Right lobe of liver (tissue), 6 donors: Measurements from ENCODE around the gene PGM1. TPM values are rescaled to one million over a fixed set of nuclear protein-coding genes. Genes with fewer than 3 reads are reported as not detected.
A peak's percentile ranks its signal among the peaks of the same experiment; 100 is the strongest.

Experiments
- ATAC-seq, 4 donors: fragments of 200-7000 bp; cut with Tn5 transposase; one replicate each; pipeline ENCODE4 v1.9.1; 2020; ENCODE audit warnings: mild to moderate bottlenecking in 4 of 4, moderate library complexity in 4 of 4
- DNase-seq, 3 donors: peaks; one replicate each; pipeline ENCODE4 v3.0.0-alpha.2; 2020
- H3K27ac ChIP-seq, 3 donors: fragments of 200-600 bp; one replicate each; pipeline ENCODE4 v1.8.0; 2022
- H3K27me3 ChIP-seq, 2 donors: fragments of 200-600 bp; one replicate each; pipeline ENCODE4 v1.8.0; 2022
- H3K36me3 ChIP-seq, 4 donors: fragments of 200-600 bp; sonication (generic) in 1 of 4; one replicate each; pipeline versions ENCODE4 v1.5.1 to v1.8.0; 2017 to 2022; ENCODE audit warnings: control low read depth in 1 of 4
- H3K4me1 ChIP-seq, 4 donors: fragments of 200-600 bp; sonication (generic) in 1 of 4; one replicate each; pipeline versions ENCODE4 v1.5.1 to v1.8.0; 2017 to 2022; ENCODE audit warnings: control low read depth in 1 of 4
- H3K4me3 ChIP-seq, 3 donors: fragments of 200-600 bp; one replicate each; pipeline ENCODE4 v1.8.0; 2022
- H3K9me3 ChIP-seq, 4 donors: fragments of 200-600 bp; sonication (generic) in 1 of 4; one replicate each; pipeline versions ENCODE4 v1.5.1 to v1.8.0; 2017 to 2022; ENCODE audit warnings: control low read depth in 1 of 4
- POLR2A ChIP-seq: fragments of 450-650 bp; IDR thresholded peaks from one replicate; pipeline ENCODE4 v1.6.1; 2017; ENCODE audit warnings: antibody characterized with exemption, mild to moderate bottlenecking
- WGBS: methylation state at CpG from one replicate; pipeline ENCODE4 v1.1.6; 2018; ENCODE audit warnings: low coverage, low lambda C conversion rate; ENCODE audit not compliant: insufficient coverage; ENCODE audit errors: missing lambda C conversion rate; 5-methylcytosine and 5-hydroxymethylcytosine counted together
- intact Hi-C, 2 donors: fragments of 100-400 bp; cut with DNase I; formaldehyde crosslinking; loops; one replicate each; pipeline versions ENCODE4 v1.11.2 to v1.14.1; 2022
- total RNA-seq, 6 experiments: library from RNA; depleted of rRNA in 2 of 6; stranded (reverse); fragments of >200 nt in 2 of 6; fragmentation: NEBNext Ultra II Directional in 3 of 6; extraction: Animal tissue kit (Norgen Biotek cat#: 25700) in 3 of 6; gene quantifications; one replicate each; pipeline versions ENCODE4 v1.1.0 to v1.2.4, GENCODE V29; 2016 to 2023
- TF ChIP-seq, protein P1 (sequence below), 4 donors: fragments of 200-600 bp in 3 of 4; fragments of 450-650 bp in 1 of 4; IDR thresholded peaks; one replicate each; pipeline versions ENCODE4 v1.5.1 to v1.8.0; 2016 to 2022; ENCODE audit warnings: antibody characterized with exemption in 4 of 4, mild to moderate bottlenecking in 2 of 4
- donor health status: DM: no; HTN: yes; CAD: no.
- donor health status: DM: no; HTN: no; CAD: no.
- donor health status: DM: no; HTN: no; CAD: no.
- donor health status: DM: no; HTN: yes; CAD: no.
- donor health status: DM: no; HTN: yes; CAD: no.

Gene PGM1
- total RNA-seq, 6 experiments from 2014 or later: 127 to 220 (median 157) TPM

GRCh38 chr1:63665824-63666223, 72.6 kb downstream of the PGM1 start:
- intact Hi-C loops: no loop called here
- WGBS: 62% methylated on average over 3 of the region's 3 CpGs
- ATAC-seq (no peak), DNase-seq (no peak)
- Histone ChIP-seq H3K27ac (no peak overlapping the region), H3K4me3 (no peak overlapping the region), H3K4me1 (no peaks in the 10 kb centered on the region), H3K9me3 (no peaks in the 10 kb centered on the region), H3K36me3 (no peaks in the 10 kb centered on the region), H3K27me3 (no peaks in the 10 kb centered on the region)
- no peak for TF ChIP-seq POLR2A
- TF ChIP-seq, protein P1, sequence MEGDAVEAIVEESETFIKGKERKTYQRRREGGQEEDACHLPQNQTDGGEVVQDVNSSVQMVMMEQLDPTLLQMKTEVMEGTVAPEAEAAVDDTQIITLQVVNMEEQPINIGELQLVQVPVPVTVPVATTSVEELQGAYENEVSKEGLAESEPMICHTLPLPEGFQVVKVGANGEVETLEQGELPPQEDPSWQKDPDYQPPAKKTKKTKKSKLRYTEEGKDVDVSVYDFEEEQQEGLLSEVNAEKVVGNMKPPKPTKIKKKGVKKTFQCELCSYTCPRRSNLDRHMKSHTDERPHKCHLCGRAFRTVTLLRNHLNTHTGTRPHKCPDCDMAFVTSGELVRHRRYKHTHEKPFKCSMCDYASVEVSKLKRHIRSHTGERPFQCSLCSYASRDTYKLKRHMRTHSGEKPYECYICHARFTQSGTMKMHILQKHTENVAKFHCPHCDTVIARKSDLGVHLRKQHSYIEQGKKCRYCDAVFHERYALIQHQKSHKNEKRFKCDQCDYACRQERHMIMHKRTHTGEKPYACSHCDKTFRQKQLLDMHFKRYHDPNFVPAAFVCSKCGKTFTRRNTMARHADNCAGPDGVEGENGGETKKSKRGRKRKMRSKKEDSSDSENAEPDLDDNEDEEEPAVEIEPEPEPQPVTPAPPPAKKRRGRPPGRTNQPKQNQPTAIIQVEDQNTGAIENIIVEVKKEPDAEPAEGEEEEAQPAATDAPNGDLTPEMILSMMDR (IDR thresholded peaks at IDR 0.05): no peak

DNA sequence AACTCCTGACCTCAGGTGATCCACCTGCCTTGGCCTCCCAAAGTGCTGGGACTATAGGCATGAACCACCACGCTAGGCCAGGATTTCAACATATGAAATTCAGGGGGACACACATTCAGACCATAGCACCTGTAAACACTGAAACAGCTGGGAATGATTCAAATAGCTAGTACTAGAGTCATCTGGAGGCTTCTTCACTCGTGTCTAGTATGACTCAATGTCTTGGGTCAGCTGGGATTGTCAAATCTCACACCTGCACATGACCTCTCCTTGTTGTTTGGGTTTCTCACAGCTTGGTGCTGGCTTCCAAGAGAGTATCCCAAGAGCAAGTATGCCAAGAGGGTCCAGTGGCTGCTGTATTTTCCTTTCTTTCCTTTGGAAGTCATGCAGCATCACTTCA, 75.1 kb downstream of the PGM1 start:
- intact Hi-C loops: no loop called here

DNA sequence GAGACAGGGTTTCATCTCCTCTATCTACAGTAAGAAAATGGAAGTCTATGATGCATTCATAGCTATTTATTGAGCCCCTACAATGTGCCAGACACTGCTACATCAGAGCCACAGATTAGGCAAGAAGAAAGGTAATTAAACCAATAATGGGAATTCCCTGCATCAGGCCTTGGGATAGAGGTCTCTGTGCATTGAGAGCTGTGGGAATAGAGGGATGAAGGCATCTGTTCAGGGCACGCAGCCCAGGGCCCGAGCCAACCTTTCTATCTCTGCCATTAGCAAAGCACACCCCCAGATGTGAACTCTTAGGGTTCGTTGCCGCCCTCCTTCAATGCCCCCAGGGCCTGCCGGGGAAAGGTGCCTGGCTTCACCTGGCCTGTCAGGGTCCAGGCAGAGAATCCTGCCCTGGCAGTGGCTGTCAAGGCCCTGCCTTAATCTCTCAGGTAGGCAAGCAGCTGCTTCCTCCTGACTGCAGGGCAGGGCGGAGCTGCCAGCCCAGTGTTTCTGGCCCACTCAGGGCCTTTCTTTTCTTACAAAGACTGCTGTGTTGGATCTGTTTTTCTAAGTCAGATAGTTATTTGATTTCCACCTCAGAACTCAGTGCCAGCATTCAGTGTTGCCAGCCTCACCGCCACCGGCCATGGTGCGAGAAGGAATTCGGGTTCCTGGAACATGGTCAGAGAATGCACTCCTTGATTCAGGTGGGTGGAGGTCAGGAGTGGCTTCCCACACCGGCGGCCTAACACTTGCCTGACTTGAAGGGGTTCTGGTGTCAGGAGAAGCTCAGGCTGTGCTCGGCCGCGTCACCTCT, 76.1 kb downstream of the PGM1 start:
- no peak for TF ChIP-seq POLR2A
- TF ChIP-seq, protein P1 (IDR thresholded peaks at IDR 0.05): no peak
- Histone ChIP-seq H3K36me3 (no peaks in the 10 kb centered on the region), H3K4me1 (peaks cover 0 to under 1% (median 0%) of the 10 kb centered on the region in 4 donors), H3K9me3 (no peaks in the 10 kb centered on the region), H3K27me3 (no peaks in the 10 kb centered on the region), H3K4me3 (no peak overlapping the region), H3K27ac (no peak overlapping the region)
- 94% methylated on average over 3 of the region's 15 CpGs for WGBS
- intact Hi-C loops: no loop called here
- ATAC-seq (peak in 1 of 4 donors; percentile 8), DNase-seq (no peak)

More for the DNA sequence above, 75.1 kb downstream of the PGM1 start:
- TF ChIP-seq, protein P1 (IDR thresholded peaks at IDR 0.05): no peak
- TF ChIP-seq POLR2A: no peak
- 83% methylated on average over 2 of the region's 2 CpGs for WGBS
- no peak overlapping the region for H3K27ac ChIP-seq
- H3K36me3 ChIP-seq: no peaks in the 10 kb centered on the region
- ATAC-seq: no peak
- no peak for DNase-seq
- no peak overlapping the region for H3K4me3 ChIP-seq
- H3K27me3 ChIP-seq: no peaks in the 10 kb centered on the region
- H3K4me1 ChIP-seq: no peaks in the 10 kb centered on the region
- H3K9me3 ChIP-seq: no peaks in the 10 kb centered on the region

DNA sequence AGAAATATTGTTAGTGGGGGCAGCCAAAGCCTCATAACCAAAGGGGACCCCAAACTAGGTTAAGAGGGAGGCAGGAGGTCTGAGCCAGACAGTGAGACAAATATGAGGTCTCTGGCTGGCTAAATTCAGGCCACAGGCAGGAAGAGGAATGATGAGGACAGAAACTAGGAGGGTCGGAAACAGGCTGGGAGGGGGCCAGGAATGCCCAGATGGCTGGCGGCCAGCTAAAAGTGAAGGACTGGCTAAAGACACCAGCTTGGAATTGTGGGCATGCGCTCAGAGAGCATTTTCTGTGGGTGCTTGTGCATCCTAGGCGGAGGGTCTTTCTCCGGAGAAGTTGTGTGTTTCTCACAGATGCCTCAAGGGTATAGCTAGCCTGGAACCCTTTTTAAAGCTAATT, 77.0 kb downstream of the PGM1 start:
- no peak overlapping the region for H3K27ac ChIP-seq
- no peak for ATAC-seq
- intact Hi-C loops: no loop called here
- no peaks in the 10 kb centered on the region for H3K36me3 ChIP-seq
- no peak for DNase-seq
- TF ChIP-seq POLR2A: no peak
- TF ChIP-seq, protein P1 (IDR thresholded peaks at IDR 0.05): no peak
- 83% methylated on average over 1 of the region's 5 CpGs for WGBS
- peaks cover 0 to 7% (median 4%) of the 10 kb centered on the region in 4 donors for H3K4me1 ChIP-seq
- H3K9me3 ChIP-seq: no peaks in the 10 kb centered on the region
- H3K27me3 ChIP-seq: no peaks in the 10 kb centered on the region
- H3K4me3 ChIP-seq: no peak overlapping the region
